ENCODE results near the gene SAE1. TPM values are rescaled to one million over a fixed set of nuclear protein-coding genes. Genes with fewer than 3 reads are reported as not detected.

Gene SAE1
- polyA plus RNA-seq, 2 of the 4 experiments (the other 2 are of a cell fraction), result 206 to 249 TPM

GRCh38 chr19:47156861-47157430 lies 26.3 kb downstream of the SAE1 start:
- Histone ChIP-seq H3K4me3 (no peak overlapping the region), H3K4me2 (no peak overlapping the region), H3K27ac (peak overlapping the region in 1 of 2 experiments; percentile 63; a peak in 1 of 6 replicates), H3K9me3 (no peaks in the 10 kb centered on the region), H3K4me1 (peaks cover 29% of the 10 kb centered on the region)
- DNase-seq (ENCODE audit: low read depth in 1 of 2, low spot score in 1 of 2) (no peak), ATAC-seq (no peak), FAIRE-seq (no peak)
- ChIA-PET CTCF (interaction anchor here (0.7 to 26.9 kb wide), 15 partner anchors 8 to 402 kb away, joined by 3 to 364 read pairs (median 4); partner anchors contain the start of gene SAE1), POLR2A (interaction anchor here (1.5 to 2.2 kb wide), 2 partner anchors 69 to 87 kb away, joined by 7 to 10 read pairs; no protein-coding TSS in a partner anchor)
- WGBS (ENCODE audit: missing lambda C conversion rate), result 91% methylated on average over 7 of the region's 7 CpGs
- TF ChIP-seq JUN (IDR thresholded peaks at IDR 0.05), result no peak
- no peak for TF ChIP-seq USF2 (IDR thresholded peaks at IDR 0.05)
- no peak for TF ChIP-seq HMGXB4 (CRISPR knock-in tag; IDR thresholded peaks at IDR 0.05; ENCODE audit: borderline replicate concordance)
- TF ChIP-seq EHMT2 (IDR thresholded peaks at IDR 0.05; ENCODE audit: low read depth), result no peak
- no peak for TF ChIP-seq RFX5 (IDR thresholded peaks at IDR 0.05)
- TF ChIP-seq NPAS2 (CRISPR knock-in tag; IDR thresholded peaks at IDR 0.05; ENCODE audit: borderline replicate concordance), result no peak
- no peak for TF ChIP-seq RCOR1 (IDR thresholded peaks at IDR 0.05; ENCODE audit: low read depth, low read length)

- FAIRE-seq, result no peak
- ChIA-PET CTCF (interaction anchor here (0.7 to 26.9 kb wide), 19 partner anchors 8 to 402 kb away, joined by 3 to 364 read pairs (median 4); partner anchors contain the start of genes CCDC9 and SAE1), POLR2A (interaction anchor here (1.5 to 2.2 kb wide), 2 partner anchors 68 to 87 kb away, joined by 7 to 10 read pairs; no protein-coding TSS in a partner anchor)
- Histone ChIP-seq H3K9me3 (no peaks in the 10 kb centered on the region), H3K4me2 (peak overlapping the region; percentile 5; the same call in 1 of the 3 replicates), H3K4me1 (peaks cover 29% of the 10 kb centered on the region), H3K4me3 (no peak overlapping the region), H3K27ac (peak overlapping the region in 1 of 2 experiments; percentile 63; a peak in 3 of 6 replicates)
- TF ChIP-seq RFX5 (IDR thresholded peaks at IDR 0.05) (no peak), MAFK (IDR thresholded peaks at IDR 0.05; ENCODE audit: partially characterized antibody) (no peak), HMGXB4 (CRISPR knock-in tag; IDR thresholded peaks at IDR 0.05; ENCODE audit: borderline replicate concordance) (no peak), EHMT2 (IDR thresholded peaks at IDR 0.05; ENCODE audit: low read depth) (no peak), USF2 (IDR thresholded peaks at IDR 0.05) (no peak), ELK1 (IDR thresholded peaks at IDR 0.05; ENCODE audit: low read depth, low read length) (no peak), ZC3H11A (IDR thresholded peaks at IDR 0.05) (no peak), CBX2 (IDR thresholded peaks at IDR 0.05; ENCODE audit: borderline replicate concordance, low read depth) (no peak), RAD21 (conservative IDR thresholded peaks at IDR 0.05 in 1 of 2, IDR thresholded peaks at IDR 0.05 in 1 of 2) (no peak), CBX8 (IDR thresholded peaks at IDR 0.05) (no peak), HOXB13 (CRISPR knock-in tag; IDR thresholded peaks at IDR 0.05; ENCODE audit: low read depth) (no peak), HOXA7 (CRISPR knock-in tag; IDR thresholded peaks at IDR 0.05) (no peak), SMC3 (IDR thresholded peaks at IDR 0.05) (no peak), HES2 (IDR thresholded peaks at IDR 0.05) (no peak), EP300 (IDR thresholded peaks at IDR 0.05) (no peak), CHD4 (IDR thresholded peaks at IDR 0.05; ENCODE audit: borderline replicate concordance) (no peak), KDM5A (IDR thresholded peaks at IDR 0.05) (no peak), PHF8 (IDR thresholded peaks at IDR 0.05; ENCODE audit: borderline replicate concordance, low read depth) (no peak), ATOH8 (CRISPR knock-in tag; IDR thresholded peaks at IDR 0.05; ENCODE audit: low read depth) (no peak), SREBF2 (IDR thresholded peaks at IDR 0.05) (no peak)
- no peak for DNase-seq (ENCODE audit: low read depth in 1 of 2, low spot score in 1 of 2)
- ATAC-seq, result peak; percentile 42 to 54; a peak in 4 of 6 replicates
- WGBS (ENCODE audit: missing lambda C conversion rate), result 76% methylated on average over 10 of the region's 10 CpGs
Observed at GRCh38 chr19:47157431-47158321, 27.0 kb downstream of the SAE1 start.
